GM21723 (cell line): ENCODE data around the gene CTNNA2.

ENCODE experiments used
- ATAC-seq: cut with Tn5 transposase; IDR thresholded peaks from one replicate; pipeline ENCODE4 v1.9.1; 2021; ENCODE audit warnings: mild to moderate bottlenecking, moderate library complexity; ENCODE audit not compliant: unreplicated experiment

CTNNA2 gene

DNA sequence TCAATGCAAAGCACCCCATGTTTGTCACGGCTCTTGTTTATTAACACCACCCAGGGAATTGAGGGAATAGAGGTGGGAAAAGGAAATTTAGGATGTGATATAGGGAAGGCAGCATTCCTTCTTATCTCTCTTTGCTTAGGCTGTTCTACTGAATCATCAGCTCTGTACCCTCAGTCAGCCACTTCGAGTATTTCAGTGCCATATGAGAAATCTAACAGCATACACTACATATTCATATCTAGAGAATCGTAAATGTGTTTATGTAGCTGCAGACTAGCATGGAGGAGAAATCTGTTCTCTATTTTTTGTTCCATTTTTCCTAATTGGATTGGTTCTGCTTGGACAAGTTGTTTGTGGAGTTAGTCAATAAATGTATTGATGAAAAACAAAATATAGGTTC is 187.8 kb downstream of the CTNNA2 start:
- ATAC-seq: no peak

DNA sequence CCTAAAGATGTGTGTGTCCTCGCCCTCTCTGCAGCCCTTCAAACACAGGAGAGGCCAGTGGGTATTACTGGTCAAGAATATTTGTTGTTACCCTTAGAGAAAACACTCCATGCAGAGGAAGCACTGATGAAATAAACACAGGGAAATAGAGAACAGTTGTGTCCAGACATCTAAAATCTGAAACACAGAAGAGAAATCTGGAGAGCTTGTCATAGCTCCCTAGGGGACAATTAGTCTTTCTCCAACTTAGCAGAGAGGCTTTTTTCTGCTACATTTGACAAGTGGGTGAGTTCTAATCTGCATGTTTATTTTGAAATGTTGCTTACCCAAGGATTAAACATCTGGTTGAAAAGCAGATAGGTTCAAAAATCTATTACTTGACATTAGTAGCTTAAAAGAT is 190.1 kb downstream of the CTNNA2 start:
- ATAC-seq: no peak

GRCh38 chr2:79711098-79711497 is 198.2 kb downstream of the CTNNA2 start:
- ATAC-seq: no peak

DNA sequence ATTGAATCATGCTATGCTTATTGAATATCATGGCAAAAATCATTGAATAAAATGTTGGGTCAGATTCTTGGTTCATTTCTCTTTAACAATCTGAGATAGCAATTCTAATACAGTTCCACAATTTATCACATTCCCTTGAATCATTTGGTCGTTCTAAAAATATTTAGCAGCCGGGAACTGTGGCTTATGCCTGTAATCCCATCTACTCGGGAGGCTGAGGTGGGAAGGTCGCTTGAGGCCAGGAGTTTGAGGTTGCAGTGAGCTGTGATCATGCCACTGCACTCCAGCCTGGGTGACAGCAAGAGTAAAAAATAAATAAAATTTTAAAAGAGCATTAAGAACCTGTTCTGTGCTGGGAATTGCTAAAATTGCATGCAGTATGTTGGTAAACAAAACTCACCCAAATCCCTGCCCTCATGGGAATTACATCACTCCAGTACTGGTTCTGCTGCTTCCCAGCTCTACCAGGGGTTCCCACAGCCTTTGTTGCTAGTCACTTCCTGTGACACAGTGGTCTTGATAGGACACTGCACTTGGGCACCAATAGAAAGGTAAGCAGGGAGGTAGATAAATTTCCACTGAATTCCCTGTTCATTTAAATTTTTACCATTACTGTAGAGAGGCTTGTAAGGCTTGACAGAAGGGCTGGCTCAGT is 200.4 kb downstream of the CTNNA2 start:
- ATAC-seq: no peak

- ATAC-seq: no peak
These were observed 201.4 kb downstream of the CTNNA2 start for GRCh38 chr2:79714283-79714682.

DNA sequence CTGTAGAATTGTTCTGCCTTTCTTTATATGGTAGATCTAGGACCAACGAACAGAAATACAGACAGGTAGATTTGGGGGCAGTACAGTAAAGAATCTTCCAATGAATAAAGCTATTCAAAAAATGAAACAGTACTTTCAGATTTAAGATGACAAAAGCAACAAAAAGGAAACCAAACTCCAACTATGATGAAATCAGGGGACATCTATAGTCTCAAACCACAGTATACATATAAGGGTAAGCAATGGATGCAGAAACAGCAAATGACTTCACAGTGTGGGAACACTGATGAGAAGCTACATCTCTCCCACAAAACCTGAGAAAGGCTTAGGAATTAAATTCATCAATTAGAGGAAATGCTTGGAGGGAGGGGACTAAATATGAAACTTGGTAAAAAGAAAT is 202.5 kb downstream of the CTNNA2 start:
- no peak for ATAC-seq

DNA sequence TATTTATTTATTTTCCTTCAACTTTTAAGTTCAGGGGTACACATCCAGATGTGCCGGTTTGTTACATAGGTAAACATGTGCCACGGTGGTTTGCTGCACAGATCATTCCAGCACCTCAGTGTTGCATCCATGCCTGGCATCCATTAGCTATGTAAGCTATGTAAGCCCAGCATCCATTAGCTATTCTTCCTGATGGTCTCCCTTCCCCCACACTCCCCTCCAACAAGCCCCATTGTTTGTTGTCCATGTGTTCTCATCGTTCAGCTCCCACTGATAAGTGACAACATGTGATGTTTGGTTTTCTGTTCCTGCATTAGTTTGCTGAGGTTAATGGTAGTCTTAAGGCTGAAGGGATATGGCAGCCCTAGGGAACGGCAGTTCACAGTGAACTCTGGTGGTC is 203.4 kb downstream of the CTNNA2 start:
- ATAC-seq: no peak

- no peak for ATAC-seq
These were observed 204.6 kb downstream of the CTNNA2 start for GRCh38 chr2:79717364-79718007.

- no peak for ATAC-seq
These were observed 208.2 kb downstream of the CTNNA2 start for GRCh38 chr2:79721061-79721460.

DNA sequence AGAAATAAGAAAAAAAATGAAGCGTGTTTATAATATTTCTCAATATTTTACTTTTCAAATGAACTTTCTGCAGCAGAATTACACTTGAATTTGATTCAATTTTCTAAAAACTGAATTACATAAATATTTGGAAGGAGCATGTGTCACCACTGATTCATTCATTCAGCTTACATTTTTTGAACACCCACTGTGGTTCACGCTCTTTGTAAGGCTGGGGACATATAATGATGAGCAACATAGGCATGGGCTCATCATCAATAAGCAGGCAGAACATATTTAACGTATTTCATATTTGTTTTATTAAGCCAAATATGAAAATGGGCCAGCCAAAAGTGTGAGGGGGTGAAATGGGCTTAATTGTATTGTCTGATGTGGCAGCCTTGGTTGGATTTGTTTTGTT is 209.1 kb downstream of the CTNNA2 start:
- ATAC-seq: no peak

DNA sequence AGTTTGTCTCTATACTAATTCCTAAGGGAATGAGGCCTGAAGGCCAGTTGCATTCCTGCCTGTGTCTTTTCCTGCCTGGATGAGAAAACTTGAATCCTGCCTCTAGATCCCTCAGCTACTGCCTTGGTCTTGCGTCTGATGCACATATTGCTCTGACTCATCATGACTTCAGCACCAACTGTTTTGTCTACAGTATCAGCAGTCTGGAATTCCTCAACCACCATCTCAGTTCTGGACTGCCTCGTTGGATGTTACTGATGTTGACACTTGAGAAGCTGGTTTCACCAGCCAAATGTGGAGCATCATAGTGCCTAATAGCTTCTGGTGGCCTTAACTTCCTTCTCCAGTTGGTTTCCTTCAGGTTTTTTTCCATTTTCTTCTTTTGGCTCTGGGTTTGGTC is 211.0 kb downstream of the CTNNA2 start:
- no peak for ATAC-seq

- no peak for ATAC-seq
These were observed 216.7 kb downstream of the CTNNA2 start for GRCh38 chr2:79729532-79729931.

DNA sequence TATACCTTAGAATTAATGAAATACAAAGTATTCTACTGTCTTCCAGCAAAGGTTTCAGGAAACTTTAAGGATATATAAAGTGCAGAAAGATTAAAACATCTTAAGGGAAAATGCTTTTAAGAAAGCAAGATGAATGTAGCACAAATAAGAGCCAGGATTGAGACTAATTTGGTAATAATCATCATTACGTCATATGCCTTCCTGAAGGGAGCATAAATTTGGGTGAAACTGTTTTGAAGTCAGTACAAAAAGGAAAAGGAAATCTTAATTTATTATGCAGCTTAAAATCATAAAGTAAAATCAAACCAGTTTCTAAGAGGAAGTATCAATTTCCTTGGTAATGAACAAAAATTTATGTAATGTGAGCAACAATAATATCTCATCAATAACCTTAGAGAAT is 221.7 kb downstream of the CTNNA2 start:
- ATAC-seq: no peak

GRCh38 chr2:79740879-79741443 is 228.1 kb downstream of the CTNNA2 start:
- ATAC-seq: no peak

DNA sequence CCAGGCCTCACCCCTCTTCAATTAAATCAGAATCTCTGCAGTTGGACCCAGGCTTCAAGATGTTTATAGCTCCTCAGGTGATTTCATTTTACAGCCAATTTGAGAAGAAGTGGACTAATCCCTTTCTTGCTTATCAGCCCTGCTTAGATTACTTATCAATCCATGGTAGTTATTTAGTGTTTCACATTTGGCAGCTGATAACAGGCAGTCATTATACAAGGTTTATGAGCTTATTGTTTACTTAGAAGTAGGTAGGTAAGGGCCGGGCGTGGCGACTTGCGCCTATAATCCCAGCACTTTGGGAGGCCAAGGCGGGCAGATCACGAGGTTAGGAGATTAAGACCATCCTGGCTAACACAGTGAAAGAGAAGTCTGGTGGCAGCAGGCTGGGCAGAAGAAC is 237.5 kb downstream of the CTNNA2 start:
- no peak for ATAC-seq

DNA sequence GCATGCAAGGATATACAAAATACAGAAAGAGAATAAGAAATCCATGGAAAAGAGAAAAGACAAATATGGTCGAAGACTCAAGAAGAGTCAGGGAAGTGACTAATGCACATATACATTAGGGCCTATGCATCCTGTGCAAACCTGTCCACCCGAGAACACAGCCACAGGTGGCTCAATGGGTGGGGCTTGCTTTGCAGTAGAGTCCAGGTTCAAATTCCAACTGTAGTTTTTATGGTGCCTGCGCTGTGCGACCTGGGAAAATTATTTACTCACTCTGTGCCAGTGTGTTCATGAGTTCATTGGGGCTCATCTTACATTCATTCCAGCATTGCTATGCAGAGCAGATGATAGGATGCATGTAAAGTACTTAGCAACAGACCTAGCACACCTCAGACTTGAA is 244.7 kb downstream of the CTNNA2 start:
- no peak for ATAC-seq

DNA sequence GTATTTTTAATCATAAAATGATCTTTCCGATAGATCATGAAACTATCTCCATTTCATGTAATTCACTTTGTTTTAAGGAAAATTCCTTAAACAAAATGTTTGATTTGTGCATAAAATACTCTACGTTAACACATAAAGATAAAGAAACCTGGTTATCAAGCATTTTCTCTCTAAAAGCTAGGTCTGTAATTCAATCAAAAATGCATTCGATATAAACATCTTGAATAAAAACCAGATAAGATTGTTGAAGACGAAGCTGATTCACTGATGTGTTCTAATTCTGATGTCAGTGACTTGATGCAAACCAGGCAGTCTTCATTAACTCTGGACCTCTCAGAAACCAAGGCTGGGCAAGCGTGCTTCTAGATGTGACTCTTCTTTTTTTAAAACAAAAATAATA is 245.2 kb downstream of the CTNNA2 start:
- no peak for ATAC-seq

DNA sequence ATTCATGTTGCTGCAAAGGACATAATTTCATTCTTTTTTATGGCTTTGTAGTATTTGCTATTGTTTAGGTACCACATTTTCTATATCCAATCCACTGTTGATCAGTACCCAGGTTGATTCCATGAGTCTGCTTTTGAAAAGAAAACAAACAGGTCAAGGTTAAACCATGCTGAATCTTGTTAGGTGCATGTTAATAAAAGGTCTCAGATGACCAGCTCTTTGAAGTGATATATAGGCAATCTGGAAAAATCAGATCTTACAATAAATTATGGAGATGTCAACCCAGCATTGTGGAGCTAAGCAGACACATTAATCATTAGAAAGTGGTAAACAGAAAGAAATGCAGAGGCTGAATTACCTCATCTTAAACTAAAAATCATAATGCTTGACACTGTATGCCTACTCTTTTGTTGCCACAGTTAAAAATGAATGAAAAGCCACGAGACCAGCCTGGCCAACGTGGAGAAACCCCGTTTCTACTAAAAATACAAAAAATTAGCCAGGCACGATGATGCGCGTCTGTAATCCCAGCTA is 246.0 kb downstream of the CTNNA2 start:
- ATAC-seq: no peak

- no peak for ATAC-seq
These were observed 258.1 kb downstream of the CTNNA2 start for GRCh38 chr2:79770926-79771325.

- ATAC-seq: no peak
These were observed 258.6 kb downstream of the CTNNA2 start for GRCh38 chr2:79771493-79771892.

DNA sequence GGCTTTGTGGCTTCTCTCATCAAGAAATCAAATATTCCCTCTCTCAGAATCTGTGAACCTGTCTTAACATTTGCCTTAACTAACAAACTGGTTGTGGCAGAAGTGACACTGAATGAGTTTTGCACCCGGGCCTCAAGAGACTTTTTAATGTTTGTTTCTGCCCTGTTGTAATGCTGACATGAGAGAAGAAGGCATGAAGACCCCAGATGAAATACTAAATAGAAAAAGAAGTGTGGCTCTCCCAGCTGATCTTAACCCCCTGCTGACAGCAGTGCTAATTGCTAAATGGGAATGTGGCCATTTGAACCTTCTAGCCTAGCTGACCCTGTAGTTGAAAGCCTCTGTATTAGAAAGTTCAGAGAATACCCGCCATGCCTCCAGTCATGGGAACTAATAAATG is 261.2 kb downstream of the CTNNA2 start:
- no peak for ATAC-seq

GRCh38 chr2:79776461-79776860 is 263.6 kb downstream of the CTNNA2 start:
- ATAC-seq: no peak
